Parathyroid adenoma (tissue), 2 donors: ENCODE measurements around the gene RPS27A.
"Not testable (repeated sequence)": the region's sequence is repeated elsewhere in the genome, so short reads cannot be mapped to it uniquely, and the experiment has no call there.

Source experiments
- H2AFZ ChIP-seq: fragments of 300-600 bp; sonication (generic); one replicate; pipeline ENCODE4 v1.7.0; 2017; ENCODE audit warnings: antibody characterized with exemption, mild to moderate bottlenecking
- H3K27ac ChIP-seq: fragments of 300-600 bp; sonication (generic); one replicate; pipeline ENCODE4 v1.7.0; 2017
- H3K27me3 ChIP-seq: fragments of 300-600 bp; sonication (generic); one replicate; pipeline ENCODE4 v1.7.0; 2017; ENCODE audit warnings: low read length; ENCODE audit not compliant: control insufficient read depth, insufficient read depth
- H3K36me3 ChIP-seq: fragments of 300-600 bp; sonication (generic); one replicate; pipeline ENCODE4 v1.7.0; 2017; ENCODE audit warnings: low read length; ENCODE audit not compliant: control insufficient read depth, insufficient read depth
- H3K4me1 ChIP-seq: fragments of 300-600 bp; sonication (generic); one replicate; pipeline ENCODE4 v1.7.0; 2017; ENCODE audit warnings: control low read depth
- H3K4me2 ChIP-seq: fragments of 300-600 bp; sonication (generic); one replicate; pipeline ENCODE4 v1.7.0; 2017; ENCODE audit warnings: low read length
- H3K4me3 ChIP-seq: fragments of 300-600 bp; sonication (generic); one replicate; pipeline ENCODE4 v1.7.0; 2017; ENCODE audit warnings: low read depth, low read length
- H3K79me2 ChIP-seq: fragments of 300-600 bp; sonication (generic); one replicate; pipeline ENCODE4 v1.7.0; 2017; ENCODE audit warnings: control low read depth
- H3K9ac ChIP-seq: fragments of 300-600 bp; sonication (generic); one replicate; pipeline ENCODE4 v1.7.0; 2017; ENCODE audit warnings: mild to moderate bottlenecking
- H3K9me3 ChIP-seq: fragments of 300-600 bp; sonication (generic); one replicate; pipeline ENCODE4 v1.7.0; 2017; ENCODE audit warnings: low read length; ENCODE audit not compliant: control insufficient read depth
- TF ChIP-seq, protein P1 (sequence below): fragments of 300-600 bp; sonication (generic); IDR thresholded peaks from one replicate; pipeline ENCODE4 v1.7.0; 2017; ENCODE audit warnings: antibody characterized with exemption, mild to moderate bottlenecking
- donor health status: primary hyperparathyroidism.

The RPS27A gene

DNA sequence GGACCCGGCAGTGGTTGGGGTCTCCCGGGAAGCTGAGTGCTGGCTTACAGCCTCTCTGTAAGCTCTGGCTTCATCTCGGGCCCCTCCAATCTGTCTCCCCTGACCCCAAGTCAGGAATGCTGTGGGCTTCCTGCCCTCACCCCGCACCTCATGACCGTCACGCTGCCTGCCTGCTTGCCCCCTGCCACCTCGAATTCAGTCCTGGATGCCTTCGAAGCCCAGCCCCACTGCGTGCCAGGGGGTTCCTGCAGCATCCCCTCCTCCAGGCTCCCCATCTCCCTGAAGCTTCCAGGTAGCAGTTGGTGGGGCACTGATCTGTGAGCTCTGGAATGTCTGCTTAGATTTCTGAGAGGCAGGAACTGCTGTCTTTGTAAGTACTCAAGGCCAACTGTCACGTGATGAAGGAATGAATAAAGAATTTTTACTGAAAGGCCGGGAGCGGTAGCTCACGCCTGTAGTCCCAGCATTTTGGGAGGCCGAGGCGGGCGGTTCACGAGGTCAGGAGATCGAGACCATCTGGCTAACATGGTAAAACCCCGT lies 6.9 kb upstream of the RPS27A start:
- no peak overlapping the region for H3K27ac ChIP-seq
- no peaks in the 10 kb centered on the region for H3K9me3 ChIP-seq
- no peak overlapping the region for H3K4me2 ChIP-seq
- H3K36me3 ChIP-seq = no peaks in the 10 kb centered on the region
- TF ChIP-seq, protein P1, sequence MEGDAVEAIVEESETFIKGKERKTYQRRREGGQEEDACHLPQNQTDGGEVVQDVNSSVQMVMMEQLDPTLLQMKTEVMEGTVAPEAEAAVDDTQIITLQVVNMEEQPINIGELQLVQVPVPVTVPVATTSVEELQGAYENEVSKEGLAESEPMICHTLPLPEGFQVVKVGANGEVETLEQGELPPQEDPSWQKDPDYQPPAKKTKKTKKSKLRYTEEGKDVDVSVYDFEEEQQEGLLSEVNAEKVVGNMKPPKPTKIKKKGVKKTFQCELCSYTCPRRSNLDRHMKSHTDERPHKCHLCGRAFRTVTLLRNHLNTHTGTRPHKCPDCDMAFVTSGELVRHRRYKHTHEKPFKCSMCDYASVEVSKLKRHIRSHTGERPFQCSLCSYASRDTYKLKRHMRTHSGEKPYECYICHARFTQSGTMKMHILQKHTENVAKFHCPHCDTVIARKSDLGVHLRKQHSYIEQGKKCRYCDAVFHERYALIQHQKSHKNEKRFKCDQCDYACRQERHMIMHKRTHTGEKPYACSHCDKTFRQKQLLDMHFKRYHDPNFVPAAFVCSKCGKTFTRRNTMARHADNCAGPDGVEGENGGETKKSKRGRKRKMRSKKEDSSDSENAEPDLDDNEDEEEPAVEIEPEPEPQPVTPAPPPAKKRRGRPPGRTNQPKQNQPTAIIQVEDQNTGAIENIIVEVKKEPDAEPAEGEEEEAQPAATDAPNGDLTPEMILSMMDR = no peak
- H3K79me2 ChIP-seq = peaks cover under 1% of the 10 kb centered on the region
- H2AFZ ChIP-seq = no peak overlapping the region
- H3K4me3 ChIP-seq = no peak overlapping the region
- H3K27me3 ChIP-seq = no peaks in the 10 kb centered on the region
- H3K9ac ChIP-seq = no peak overlapping the region
- H3K4me1 ChIP-seq = peaks cover 4% of the 10 kb centered on the region

DNA sequence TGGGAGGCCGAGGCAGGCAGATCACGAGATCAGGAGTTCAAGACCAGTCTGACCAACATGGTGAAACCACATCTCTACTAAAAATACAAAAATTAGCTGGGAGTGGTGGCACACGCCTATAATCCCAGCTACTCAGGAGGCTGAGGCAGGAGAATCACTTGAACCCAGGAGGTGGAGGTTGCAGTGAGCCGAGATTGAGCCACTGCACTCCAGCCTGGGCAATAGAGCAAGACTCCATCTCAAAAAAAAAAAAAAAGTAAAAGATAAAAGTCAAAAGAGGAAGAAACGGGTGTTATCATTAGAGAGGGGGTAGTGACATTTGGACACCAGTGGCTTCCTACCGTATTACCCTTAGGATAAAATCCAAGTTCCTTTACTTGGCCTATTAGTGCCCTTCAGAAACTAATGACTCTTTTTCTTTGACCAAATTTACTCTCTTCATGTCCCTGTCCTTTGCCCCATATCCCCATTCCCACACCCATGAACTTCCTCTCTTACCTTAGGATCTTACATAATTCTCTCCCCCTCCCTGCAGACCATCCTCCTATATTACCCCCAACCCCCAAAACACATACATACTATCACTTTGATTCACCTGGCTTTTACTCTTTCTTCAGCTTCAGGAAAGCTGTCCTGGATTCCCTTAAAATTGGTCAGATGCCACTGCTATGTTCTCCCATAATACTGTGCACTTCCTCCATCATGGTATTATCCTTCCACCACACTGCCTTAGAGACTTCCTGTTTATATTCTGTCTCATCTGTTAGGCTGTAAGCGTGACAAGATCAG lies 4.9 kb upstream of the RPS27A start:
- not testable (repeated sequence) for H3K9ac ChIP-seq, H3K4me3 ChIP-seq, H3K27ac ChIP-seq, H3K79me2 ChIP-seq, H3K9me3 ChIP-seq, H3K4me2 ChIP-seq, H3K27me3 ChIP-seq, H3K36me3 ChIP-seq, H2AFZ ChIP-seq, H3K4me1 ChIP-seq

DNA sequence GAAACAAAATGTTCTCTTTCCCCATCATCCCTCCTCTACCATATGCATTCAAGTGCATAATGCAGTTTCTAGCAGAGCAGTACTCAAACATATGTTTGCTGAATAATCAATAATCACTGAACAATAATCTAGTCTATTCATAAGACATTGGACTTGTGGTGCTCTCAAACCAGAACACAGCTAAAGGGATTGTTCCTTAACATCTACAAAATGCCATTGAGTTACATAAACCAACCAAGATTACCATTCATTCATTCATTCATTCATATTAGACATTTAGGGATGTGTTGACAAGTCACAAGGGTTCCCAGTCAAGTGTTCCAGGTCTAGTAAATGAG lies 4.3 kb upstream of the RPS27A start:
- no peak overlapping the region for H3K4me3 ChIP-seq
- no peak overlapping the region for H3K4me2 ChIP-seq
- TF ChIP-seq, protein P1 = no peak
- H3K27me3 ChIP-seq = no peaks in the 10 kb centered on the region
- peaks cover 11% of the 10 kb centered on the region for H3K79me2 ChIP-seq
- H3K27ac ChIP-seq = no peak overlapping the region
- H3K9ac ChIP-seq = no peak overlapping the region
- H3K4me1 ChIP-seq = peaks cover 2% of the 10 kb centered on the region
- no peaks in the 10 kb centered on the region for H3K9me3 ChIP-seq
- no peak overlapping the region for H2AFZ ChIP-seq
- H3K36me3 ChIP-seq = no peaks in the 10 kb centered on the region

DNA sequence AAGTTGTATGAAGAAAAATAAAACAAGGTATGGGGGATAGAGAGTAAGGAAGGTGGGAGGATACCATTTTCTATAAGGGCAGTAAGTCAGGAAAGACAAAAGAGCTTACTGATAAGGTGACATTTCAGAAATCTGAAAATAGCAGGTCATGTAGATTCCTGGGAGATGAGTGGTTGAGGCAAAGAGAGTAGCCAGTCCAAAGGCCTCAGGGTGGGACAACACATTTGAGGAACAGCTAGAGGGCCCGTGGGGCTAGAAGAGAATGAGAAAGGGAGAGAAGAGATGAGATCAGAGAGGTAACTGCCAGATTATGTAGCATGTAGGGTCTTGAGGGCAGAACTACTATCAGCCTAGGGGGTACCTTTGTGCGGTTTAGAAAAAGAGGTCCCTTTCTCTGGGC lies 3.3 kb upstream of the RPS27A start:
- H3K4me2 ChIP-seq = no peak overlapping the region
- H3K9ac ChIP-seq = no peak overlapping the region
- H3K27me3 ChIP-seq = no peaks in the 10 kb centered on the region
- H3K79me2 ChIP-seq = peaks cover 11% of the 10 kb centered on the region
- H3K4me3 ChIP-seq = no peak overlapping the region
- H3K4me1 ChIP-seq = peaks cover 8% of the 10 kb centered on the region
- no peak overlapping the region for H2AFZ ChIP-seq
- no peak overlapping the region for H3K27ac ChIP-seq
- H3K36me3 ChIP-seq = no peaks in the 10 kb centered on the region
- no peaks in the 10 kb centered on the region for H3K9me3 ChIP-seq
- TF ChIP-seq, protein P1 = no peak

DNA sequence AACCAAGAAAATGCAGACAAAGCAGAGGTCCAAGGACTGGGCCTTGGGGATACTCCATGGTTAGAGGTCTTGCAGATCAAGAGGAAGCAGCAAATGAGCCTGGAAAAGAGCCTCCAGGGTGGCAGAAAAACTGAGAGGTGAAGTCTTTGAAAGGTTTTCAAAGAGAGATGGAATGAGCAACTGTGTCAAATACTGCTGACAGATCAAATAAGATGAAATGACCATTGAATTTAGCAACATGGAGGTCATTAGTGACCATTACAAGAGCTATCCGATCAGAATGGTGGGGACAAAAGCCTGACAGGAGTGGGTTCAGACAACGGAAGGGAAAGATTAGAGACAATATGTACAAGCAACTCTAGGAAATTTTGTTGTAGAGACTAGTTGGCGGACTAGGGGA lies 1.9 kb upstream of the RPS27A start:
- Histone ChIP-seq H3K36me3 (no peaks in the 10 kb centered on the region), H3K9me3 (no peaks in the 10 kb centered on the region), H3K4me3 (no peak overlapping the region), H3K9ac (no peak overlapping the region), H3K27ac (no peak overlapping the region), H3K27me3 (no peaks in the 10 kb centered on the region), H3K79me2 (peaks cover 11% of the 10 kb centered on the region), H2AFZ (no peak overlapping the region), H3K4me1 (peaks cover 8% of the 10 kb centered on the region), H3K4me2 (no peak overlapping the region)
- TF ChIP-seq, protein P1 = no peak
